Skin of body (tissue), 2 donors: Measurements from ENCODE around the gene ADGRA1. TPM values are rescaled to one million over a fixed set of nuclear protein-coding genes. Genes with fewer than 3 reads are reported as not detected.
"Not testable (repeated sequence)": the region's sequence is repeated elsewhere in the genome, so short reads cannot be mapped to it uniquely, and the experiment has no call there.

Experiments
- DNase-seq: peaks from one replicate; lab custom pipeline; 2025; lab: John Stamatoyannopoulos, UW
- total RNA-seq: library from RNA; depleted of rRNA; stranded (reverse); fragments of >200 nt; gene quantifications from one replicate; pipeline ENCODE4 v1.2.3, GENCODE V29; 2014

ADGRA1 gene, protein sequence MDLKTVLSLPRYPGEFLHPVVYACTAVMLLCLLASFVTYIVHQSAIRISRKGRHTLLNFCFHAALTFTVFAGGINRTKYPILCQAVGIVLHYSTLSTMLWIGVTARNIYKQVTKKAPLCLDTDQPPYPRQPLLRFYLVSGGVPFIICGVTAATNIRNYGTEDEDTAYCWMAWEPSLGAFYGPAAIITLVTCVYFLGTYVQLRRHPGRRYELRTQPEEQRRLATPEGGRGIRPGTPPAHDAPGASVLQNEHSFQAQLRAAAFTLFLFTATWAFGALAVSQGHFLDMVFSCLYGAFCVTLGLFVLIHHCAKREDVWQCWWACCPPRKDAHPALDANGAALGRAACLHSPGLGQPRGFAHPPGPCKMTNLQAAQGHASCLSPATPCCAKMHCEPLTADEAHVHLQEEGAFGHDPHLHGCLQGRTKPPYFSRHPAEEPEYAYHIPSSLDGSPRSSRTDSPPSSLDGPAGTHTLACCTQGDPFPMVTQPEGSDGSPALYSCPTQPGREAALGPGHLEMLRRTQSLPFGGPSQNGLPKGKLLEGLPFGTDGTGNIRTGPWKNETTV
- 0.10 TPM for total RNA-seq

- no peak for DNase-seq
Observed at GRCh38 chr10:133087679-133088178, at the start of gene ADGRA1. ADGRA1 (plus strand) TSS chr10:133087924; CDS start chr10:133088910, 986 bp downstream.

- DNase-seq: no peak
Observed at GRCh38 chr10:133038036-133038823, 49.5 kb upstream of the ADGRA1 start.

DNA sequence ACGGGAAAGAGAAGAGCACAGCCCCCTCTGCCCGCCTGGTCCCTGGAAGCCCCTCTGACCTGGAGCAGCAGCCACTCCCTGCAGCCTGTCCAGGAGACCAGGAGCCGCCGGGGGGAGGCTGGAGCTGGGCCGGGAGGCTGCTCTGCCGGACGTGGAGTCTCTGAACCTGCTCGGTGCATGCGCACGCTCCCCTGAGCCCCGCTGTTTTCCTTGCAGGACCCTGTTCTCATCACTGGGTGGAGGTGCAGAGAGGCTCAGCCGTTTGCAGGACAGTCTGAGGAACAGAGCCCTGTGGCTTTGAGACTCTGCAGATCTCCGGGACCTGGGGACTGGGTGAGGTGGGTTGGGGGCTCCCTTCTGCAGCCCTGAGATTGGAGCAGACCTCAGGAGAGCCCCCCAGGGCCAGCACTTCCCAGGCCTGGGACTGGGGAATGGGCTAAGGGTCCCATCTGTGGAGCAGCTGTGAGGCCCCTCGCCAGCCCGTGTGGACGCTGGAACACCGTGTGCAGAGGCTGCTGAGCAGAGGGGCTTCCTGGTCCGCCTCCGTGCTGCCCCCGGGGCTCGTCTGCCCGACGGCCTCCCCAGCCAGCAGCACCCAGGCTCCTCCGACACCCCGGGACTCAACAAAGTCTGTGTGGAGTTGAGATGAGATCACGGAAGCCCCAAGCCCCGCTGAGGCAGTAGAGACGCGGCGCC is 48.5 kb upstream of the ADGRA1 start:
- no peak for DNase-seq

GRCh38 chr10:133039803-133040165 is 47.9 kb upstream of the ADGRA1 start:
- DNase-seq: no peak

GRCh38 chr10:133040198-133040597 is 47.5 kb upstream of the ADGRA1 start:
- DNase-seq: no peak

GRCh38 chr10:133041101-133041500 is 46.6 kb upstream of the ADGRA1 start:
- no peak for DNase-seq

DNA sequence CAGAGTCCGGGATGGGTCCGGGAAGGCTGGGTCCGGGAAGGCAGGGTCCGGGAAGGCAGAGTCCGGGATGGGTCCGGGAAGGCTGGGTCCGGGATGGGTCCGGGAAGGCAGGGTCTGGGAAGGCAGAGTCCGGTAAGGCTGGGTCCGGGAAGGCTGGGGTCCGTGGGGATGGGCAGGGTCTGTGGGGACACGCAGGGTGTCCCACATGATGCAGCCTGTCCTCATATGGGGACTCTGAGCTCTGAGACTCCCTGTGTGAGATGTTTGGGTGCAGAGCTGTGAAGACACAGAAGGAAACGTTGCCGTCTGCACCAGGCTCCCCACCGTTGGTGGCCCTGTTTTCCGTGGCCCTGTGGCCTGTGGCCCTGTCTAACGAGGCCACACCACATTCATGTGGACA is 45.7 kb upstream of the ADGRA1 start:
- no peak for DNase-seq

GRCh38 chr10:133042816-133043215 is 44.9 kb upstream of the ADGRA1 start:
- no peak for DNase-seq

DNA sequence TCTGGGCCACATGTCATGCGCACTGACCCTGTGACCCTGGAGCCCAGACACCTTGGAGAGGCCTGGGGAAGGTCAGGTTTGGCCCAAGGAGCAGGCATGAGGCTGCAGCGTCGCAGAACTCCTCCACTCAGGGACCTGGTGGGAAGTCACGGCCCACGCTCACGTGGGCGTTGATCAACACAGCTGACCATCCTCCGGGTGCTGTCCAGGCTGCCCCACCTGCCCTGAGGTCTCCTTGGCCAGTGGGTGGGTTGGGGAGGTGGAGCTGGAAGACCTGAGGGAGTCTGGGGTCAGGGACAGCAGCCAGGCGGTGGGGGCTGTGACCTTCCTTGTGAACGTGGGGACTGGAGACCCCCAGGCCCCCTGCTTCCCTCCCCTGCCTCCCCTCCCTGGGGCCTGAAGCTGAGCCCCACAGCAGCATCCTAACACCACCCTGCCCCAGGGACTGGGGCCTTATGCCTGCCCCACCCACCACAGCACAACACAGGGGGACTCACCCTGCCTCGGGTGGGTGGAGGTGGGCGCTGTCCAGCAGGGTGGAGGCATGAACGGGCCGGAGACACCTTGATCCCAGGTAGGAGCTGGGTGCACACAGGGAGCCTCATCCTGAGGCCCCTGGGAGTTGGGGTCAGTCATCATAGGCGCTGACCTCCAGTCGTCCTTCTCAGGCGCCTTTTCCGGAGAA is 44.0 kb upstream of the ADGRA1 start:
- DNase-seq: no peak

DNA sequence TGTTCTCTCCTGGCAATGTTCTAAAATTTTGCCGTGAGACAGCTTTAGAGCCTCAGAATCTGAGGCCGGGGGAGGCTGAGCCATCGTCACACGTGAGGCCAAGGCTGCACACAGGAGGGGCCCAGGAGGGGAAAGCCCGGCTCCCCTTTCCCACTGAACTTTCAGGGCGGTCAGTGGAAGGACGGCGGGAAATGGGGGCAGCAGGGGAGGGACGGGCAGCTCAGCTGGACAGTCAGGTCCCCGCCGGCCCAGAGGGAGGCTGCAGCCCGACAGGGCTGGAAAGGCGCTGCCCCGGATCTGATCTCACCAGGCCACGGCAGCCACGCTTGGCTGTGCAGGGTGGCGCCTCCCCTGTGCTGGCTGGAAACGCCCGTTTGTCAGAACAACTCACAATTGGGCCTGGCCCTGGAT is 43.3 kb upstream of the ADGRA1 start:
- DNase-seq: no peak

GRCh38 chr10:133045556-133046389 is 42.0 kb upstream of the ADGRA1 start:
- DNase-seq: no peak

GRCh38 chr10:133046390-133046765 is 41.3 kb upstream of the ADGRA1 start:
- DNase-seq: no peak

GRCh38 chr10:133047526-133048123 is 40.1 kb upstream of the ADGRA1 start:
- DNase-seq: no peak

DNA sequence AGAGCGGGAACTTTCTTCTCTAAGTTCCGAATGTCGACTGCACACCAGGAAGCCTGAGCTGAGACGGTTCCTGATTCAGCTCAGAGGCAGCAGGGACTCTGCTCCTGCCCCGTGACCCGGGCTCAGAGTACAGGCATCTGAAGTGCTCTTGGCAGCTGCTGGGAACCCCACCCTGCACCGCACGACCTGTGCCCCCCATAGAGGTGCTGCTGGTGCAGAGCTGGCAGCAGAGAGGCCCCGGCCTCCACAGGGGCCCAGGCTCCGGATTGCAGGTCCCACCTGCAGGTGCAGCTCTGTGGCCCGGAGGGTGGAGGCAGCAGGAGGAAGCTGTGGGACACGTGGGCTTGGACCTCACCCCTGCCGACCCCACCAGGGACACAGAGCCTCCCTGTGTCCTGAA is 39.5 kb upstream of the ADGRA1 start:
- no peak for DNase-seq

DNA sequence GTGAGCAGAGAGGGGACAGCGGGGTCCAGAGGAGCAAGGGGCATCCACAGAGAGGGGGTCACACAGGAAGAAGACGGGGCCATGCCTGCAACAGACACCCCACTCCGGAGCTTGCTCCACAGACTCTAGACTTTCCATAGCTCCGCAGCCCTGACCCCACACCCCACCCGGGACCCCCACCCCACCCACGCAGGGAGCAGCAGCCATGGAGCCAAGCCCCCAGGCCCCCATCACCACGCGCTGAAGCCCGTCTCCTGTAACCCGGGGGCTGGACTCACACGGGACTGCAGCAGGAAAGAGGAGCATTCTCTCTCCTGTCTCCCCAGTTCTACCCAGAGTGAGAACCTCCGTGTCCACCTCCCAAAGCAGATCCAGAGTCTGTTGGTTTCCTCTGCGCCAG is 38.8 kb upstream of the ADGRA1 start:
- DNase-seq: no peak

DNA sequence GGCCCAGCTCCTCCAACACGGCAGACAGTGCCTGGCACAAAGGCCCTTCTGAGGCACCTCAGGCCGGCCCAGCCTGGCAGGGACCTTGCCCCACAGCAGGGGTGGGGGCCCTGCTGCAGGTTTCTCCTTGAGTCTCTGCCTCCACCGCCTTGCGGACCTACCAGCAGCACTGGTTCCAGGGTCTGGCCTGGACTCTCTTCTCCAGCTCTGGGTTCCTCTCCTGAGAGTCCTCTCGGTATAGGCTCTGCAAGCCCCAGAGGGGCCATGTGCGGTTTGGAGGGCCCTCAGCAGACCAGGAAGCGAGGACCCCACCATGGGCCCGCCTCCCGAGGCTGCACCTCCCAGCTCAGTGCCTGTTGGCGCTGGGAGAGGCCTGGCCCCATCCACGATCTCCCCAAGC is 38.1 kb upstream of the ADGRA1 start:
- no peak for DNase-seq

DNA sequence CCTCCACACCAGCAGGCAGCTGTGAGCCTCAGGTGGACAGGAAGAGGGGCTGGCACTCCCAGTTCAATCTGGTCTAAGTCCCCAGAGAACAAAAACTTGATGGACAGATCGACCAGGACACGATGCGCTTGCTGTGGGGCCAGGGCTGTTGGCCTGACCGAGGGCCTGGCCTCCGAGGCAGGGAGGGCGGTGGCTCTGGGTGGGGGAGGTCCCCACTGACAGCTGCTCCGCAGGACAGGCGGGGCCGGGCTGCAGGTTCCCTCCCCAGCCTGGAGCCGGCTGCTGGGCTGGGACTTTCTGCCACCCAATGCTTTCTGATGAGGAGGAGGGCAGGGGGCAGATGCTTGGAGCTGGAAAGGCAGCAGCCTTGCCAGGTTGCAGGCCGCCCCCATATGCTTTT is 37.4 kb upstream of the ADGRA1 start:
- DNase-seq: no peak

DNA sequence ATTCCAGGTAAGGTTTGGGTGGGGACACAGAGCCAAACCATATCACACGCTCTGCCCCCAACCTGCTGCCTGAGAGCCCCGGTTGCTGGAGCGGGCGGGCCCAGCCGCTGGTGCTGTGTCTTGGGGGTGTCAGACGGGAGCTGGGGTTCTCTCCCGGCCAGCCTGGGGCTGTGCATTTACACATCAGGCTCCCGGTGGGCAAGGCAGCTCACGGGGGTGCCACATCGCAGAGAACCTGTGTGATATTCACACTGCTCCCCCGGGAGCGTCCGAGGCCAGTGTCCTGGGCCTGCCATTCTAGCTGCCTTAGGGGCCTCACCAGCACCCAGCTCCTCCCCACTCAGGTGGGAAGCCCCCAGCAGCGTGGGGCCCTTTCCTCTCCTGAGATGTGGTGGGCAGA is 35.6 kb upstream of the ADGRA1 start:
- DNase-seq: no peak

DNA sequence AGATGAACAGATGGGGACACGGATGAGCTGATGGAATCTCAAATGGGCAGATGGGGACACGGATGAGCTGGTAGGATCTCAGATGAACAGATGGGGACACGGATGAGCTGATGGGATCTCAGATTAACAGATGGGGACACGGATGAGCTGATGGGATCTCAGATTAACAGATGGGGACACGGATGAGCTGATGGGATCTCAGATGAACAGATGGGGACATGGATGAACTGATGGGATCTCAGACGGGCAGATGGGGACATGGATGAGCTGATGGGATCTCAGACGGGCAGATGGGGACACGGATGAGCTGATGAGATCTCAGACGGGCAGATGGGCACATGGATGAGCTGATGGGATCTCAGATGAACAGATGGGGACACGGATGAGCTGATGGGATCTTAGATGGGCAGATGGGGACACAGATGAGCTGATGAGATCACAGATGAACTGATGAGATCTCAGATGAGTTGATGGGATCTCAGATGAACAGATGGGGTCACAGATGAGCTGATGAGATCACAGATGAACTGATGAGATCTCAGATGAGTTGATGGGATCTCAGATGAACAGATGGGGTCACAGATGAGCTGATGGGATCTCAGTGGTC is 34.1 kb upstream of the ADGRA1 start:
- DNase-seq: not testable (repeated sequence)
